Endothelial cell of hepatic sinusoid (primary cell): ENCODE data around the gene RCCD1.

Source experiments
- in situ Hi-C: cut with HindIII; loops from 2 replicates; pipeline ENCODE4 v1.10.0; 2017; ENCODE audit warnings: low sequenced_read_pairs

RCCD1 gene

DNA sequence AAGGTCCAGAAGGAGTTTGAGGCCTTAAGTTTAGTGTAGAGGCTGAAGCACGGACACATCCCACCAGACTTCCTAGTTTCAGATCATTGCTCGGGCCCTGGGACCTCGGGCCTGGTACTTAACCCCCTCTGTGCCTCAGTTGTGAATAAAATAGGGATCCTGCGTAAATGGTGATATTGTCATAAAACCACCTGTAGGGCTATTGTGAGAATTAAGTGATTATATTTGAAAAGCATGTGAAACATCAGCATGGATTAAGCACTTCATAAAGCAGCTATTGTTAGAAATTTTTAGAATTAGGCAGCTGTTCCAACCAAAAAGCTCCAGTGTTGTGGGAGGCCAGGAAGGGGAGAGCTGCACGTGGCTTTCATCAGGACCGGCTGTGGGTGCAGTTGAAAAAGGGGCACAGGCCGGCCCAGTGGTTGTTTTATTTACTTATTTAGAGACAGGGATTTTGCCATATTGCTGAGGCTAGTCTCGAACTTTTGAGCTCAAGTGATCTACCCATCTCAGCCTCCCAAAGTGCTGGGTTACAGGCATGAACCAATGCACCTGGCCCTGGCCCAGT is 4.4 kb downstream of the RCCD1 start:
- in situ Hi-C loops = loop anchor here (25.0 kb wide), 1 partner anchor 303 kb away; no protein-coding TSS in a partner anchor

- in situ Hi-C loops = loop anchor here (25.0 kb wide), 1 partner anchor 302 kb away; no protein-coding TSS in a partner anchor
Measured at GRCh38 chr15:90959894-90960293, 5.2 kb downstream of the RCCD1 start.

- in situ Hi-C loops = loop anchor here (25.0 kb wide), 1 partner anchor 302 kb away; no protein-coding TSS in a partner anchor
Measured at GRCh38 chr15:90960298-90961091, 5.8 kb downstream of the RCCD1 start.

GRCh38 chr15:90962021-90962420 is 7.3 kb downstream of the RCCD1 start:
- in situ Hi-C loops = loop anchor here (25.0 kb wide), 1 partner anchor 300 kb away; no protein-coding TSS in a partner anchor

DNA sequence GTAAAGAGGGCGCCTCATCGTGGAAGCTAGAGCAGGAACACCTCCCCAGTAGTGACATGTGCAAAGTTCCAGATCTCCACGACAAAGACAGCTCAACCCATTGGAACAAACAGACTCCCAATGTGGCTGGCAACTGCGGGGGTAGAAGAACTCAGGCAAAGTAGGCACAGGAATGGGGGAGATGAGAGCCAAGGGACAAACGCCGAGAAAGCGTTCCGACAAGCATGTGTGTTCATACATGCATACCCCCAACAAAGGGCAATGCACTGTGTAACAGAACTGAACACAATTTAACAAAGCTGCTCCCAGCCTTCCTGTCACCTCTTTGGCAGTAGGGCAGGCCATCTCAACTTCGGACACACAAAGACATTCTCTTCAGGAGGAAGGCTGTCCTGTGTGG is 11.6 kb downstream of the RCCD1 start:
- in situ Hi-C loops = loop anchor here (25.0 kb wide), 1 partner anchor 296 kb away; no protein-coding TSS in a partner anchor

GRCh38 chr15:90967206-90967605 is 12.5 kb downstream of the RCCD1 start:
- in situ Hi-C loops = loop anchor here (25.0 kb wide), 1 partner anchor 295 kb away; no protein-coding TSS in a partner anchor

GRCh38 chr15:90968434-90968833 is 13.8 kb downstream of the RCCD1 start:
- in situ Hi-C loops = loop anchor here (25.0 kb wide), 1 partner anchor 294 kb away; no protein-coding TSS in a partner anchor

GRCh38 chr15:90970274-90970673 is 15.6 kb downstream of the RCCD1 start:
- in situ Hi-C loops = loop anchor here (25.0 kb wide), 1 partner anchor 292 kb away; no protein-coding TSS in a partner anchor

GRCh38 chr15:90972133-90972532 is 17.4 kb downstream of the RCCD1 start:
- in situ Hi-C loops = loop anchor here (25.0 kb wide), 1 partner anchor 290 kb away; no protein-coding TSS in a partner anchor

GRCh38 chr15:90974216-90974615 is 19.5 kb downstream of the RCCD1 start:
- in situ Hi-C loops = loop anchor here (25.0 kb wide), 1 partner anchor 288 kb away; no protein-coding TSS in a partner anchor

GRCh38 chr15:90979582-90979981 is 24.9 kb downstream of the RCCD1 start:
- in situ Hi-C loops = no loop called here

- in situ Hi-C loops = no loop called here
Measured at GRCh38 chr15:90981681-90982080, 27.0 kb downstream of the RCCD1 start.

- in situ Hi-C loops = no loop called here
Measured at GRCh38 chr15:90982135-90982534, 27.5 kb downstream of the RCCD1 start.

GRCh38 chr15:90986790-90987507 is 32.3 kb downstream of the RCCD1 start:
- in situ Hi-C loops = no loop called here

DNA sequence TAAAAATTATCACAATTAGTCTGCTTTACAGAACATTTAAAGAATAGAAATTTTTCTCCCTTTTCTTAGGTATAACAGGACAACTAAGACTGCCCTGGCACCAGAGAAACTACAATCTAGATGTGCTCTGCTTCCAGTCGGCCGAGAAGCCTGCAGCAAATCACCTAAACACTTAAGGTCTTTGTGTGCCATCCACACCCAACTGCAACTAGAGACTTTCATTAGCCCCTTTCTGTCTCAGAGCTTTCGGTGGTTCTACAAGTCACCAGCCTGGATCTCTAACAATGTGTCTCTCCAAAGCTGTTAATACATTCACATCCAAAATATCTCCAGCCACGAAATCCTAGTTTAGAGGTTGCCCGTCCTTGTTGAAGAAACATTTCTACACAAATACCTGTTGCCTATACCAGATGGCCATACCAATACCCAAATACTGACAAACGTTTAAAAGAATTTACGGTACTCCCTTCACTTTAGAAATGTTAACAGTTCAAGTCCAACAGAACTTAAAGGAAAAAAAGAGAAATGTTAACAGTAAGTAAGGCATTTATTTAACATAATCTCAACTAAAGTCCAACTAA is 33.0 kb downstream of the RCCD1 start:
- in situ Hi-C loops = no loop called here

DNA sequence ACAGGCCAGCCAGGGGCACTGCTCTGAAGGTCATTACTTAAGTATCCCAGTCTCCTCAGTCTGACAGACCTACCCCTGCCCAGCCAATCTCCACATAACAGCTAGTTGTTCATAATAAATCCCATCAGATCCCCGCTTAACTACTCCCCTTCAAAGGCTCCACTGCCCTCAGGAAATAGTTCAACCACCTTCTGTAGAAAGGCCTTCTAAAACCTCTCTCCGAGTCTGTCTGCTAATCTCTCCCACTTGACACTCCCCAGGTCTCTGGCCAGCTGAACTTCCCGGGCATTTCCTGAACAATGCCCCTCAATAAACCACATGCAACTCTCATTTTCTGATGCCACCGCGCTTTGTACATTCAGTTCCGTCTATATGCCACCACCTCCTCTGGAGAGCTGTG is 33.6 kb downstream of the RCCD1 start:
- in situ Hi-C loops = no loop called here

GRCh38 chr15:90989040-90989768 is 34.5 kb downstream of the RCCD1 start:
- in situ Hi-C loops = no loop called here

DNA sequence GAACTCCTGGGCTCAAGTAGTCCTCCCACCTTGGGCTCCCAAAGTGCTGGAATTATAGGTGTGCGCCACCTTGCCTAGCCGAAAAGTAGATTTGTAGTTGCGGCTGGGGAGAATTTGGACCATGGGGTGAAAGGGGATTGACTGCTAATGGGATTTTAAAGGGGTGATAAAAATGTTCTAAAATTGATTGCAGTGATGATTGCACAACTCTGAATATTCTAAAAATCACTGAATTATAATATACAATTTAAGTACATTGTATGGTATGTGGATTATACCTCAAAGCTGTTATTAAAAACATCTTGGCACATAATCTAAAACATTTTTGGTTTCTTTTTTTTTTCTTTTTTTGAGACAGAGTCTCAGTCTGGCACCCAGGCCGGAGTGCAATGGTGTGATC is 35.8 kb downstream of the RCCD1 start:
- in situ Hi-C loops = no loop called here

DNA sequence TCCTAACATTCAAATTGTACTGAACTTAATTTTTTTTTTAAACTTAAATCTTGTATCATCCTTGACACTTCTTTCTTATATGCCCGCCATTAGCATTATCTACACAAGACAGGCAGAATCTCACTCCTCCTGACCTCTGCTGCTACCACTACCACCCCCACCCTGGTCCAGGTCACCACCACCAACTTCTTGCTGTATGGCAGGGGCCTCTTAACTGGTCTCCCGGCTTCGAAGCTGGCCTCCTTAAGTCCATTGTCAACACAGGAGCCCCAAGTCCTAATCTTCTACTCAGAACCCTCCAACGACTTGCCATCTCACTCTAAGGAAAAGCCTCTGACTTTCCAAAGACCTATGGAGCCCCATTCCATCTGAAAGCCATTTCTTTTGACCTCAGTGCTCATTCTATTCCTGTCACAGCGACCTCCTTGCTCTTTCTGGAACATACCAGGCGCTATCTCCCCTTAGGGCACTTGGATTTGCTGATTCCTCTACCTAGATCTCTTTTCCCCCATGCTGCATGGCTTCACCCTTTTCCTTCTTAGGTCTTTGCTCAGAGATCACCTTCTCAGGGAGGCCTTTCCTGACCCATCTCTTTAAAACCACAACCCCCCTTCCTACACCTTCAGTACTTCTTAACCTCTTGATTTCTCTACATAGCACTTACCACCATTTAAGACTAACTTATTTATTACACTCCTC is 37.1 kb downstream of the RCCD1 start:
- in situ Hi-C loops = no loop called here

DNA sequence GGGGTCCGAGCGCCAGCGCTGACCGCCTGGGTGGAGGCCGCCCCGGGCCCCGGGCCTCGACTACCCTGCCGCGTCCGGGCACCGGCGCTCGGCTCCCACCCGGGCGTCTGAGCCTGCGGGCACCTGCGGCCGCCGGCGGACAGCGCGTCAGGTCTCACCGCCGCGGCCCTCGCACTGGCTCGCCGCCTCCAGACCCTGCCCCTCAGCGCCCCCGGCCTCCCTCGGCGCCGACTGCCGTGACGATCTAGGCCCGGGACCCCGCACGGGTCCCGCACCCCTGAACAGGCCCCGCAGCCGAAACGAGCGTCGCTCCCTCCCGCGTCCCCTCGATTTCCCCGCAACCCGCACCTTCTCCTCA is 39.4 kb downstream of the RCCD1 start:
- in situ Hi-C loops = no loop called here
